HCT116 (cell line): ENCODE results near the gene ADGRB2. TPM values are rescaled to one million over a fixed set of nuclear protein-coding genes. Genes with fewer than 3 reads are reported as not detected.

ENCODE experiments used
- ATAC-seq: fragments of 200-7000 bp; cut with Tn5 transposase; 2 replicates; pipeline ENCODE4 v1.9.1; 2020; ENCODE audit warnings: mild to moderate bottlenecking, moderate library complexity
- BruUV-seq: library from RNA; stranded (reverse); fragments of 400-500 nt; replicated peaks from 2 replicates; lab custom pipeline; 2021; lab: Mats Ljungman, UMichigan
- CTCF ChIA-PET: fragments of 300-600 bp; sonication (Branson Sonifier 250); formaldehyde crosslinking; loops from one replicate; lab custom pipeline; 2021; ENCODE audit warnings: antibody characterized with exemption; lab: Charles Lee
- POLR2A ChIA-PET: fragments of 300-600, 350-600 bp; sonication (Branson Sonifier 250); formaldehyde crosslinking; loops from one replicate; lab custom pipeline; 2021; ENCODE audit warnings: antibody characterized with exemption; lab: Charles Lee
- RAD21 ChIA-PET, 2 experiments: fragments of 300-600 bp; sonication (Branson Sonifier 250); formaldehyde crosslinking; loops; one replicate each; lab custom pipeline; 2023; ENCODE audit warnings: low total read pairs in 2 of 2; ENCODE audit not compliant: uncharacterized antibody in 2 of 2, unreplicated experiment in 2 of 2, low non-redundant PET in 1 of 2; lab: Charles Lee
- DNase-seq: peaks from one replicate; pipeline ENCODE4 v3.0.0-alpha.2; 2010; ENCODE audit warnings: low read depth, low spot score
- H2AFZ ChIP-seq: fragments of 200-600 bp; shearing (Covaris generic), sonication (generic); 2 replicates; pipeline ENCODE4 v1.6.1; 2017; ENCODE audit warnings: low read depth, mixed run types, mixed read lengths, antibody characterized with exemption, low read length; ENCODE audit not compliant: poor library complexity, severe bottlenecking
- H3K27ac ChIP-seq: 2 replicates; pipeline ENCODE4 v1.5.1; 2012; ENCODE audit warnings: low read depth, low read length
- H3K27me3 ChIP-seq: fragments of 200-600 bp; sonication (generic); 2 replicates; pipeline ENCODE4 v1.6.1; 2016; ENCODE audit warnings: mixed run types, low read length, mixed read lengths; ENCODE audit not compliant: insufficient read depth
- H3K36me3 ChIP-seq, 2 experiments: fragments of 200-500 bp in 1 of 2; fragments of 200-600 bp in 1 of 2; sonication (Bioruptor generic) in 1 of 2; sonication (generic) in 1 of 2; 2 replicates each; pipeline versions ENCODE4 v1.5.1 to v1.6.1; 2014 to 2016; ENCODE audit warnings: low read length in 2 of 2, inconsistent platforms in 1 of 2, mixed read lengths in 1 of 2, mixed run types in 1 of 2; ENCODE audit not compliant: insufficient read depth in 2 of 2, control insufficient read depth in 1 of 2
- H3K4me1 ChIP-seq, 2 experiments: fragments of 200-600 bp in 1 of 2; sonication (generic) in 1 of 2; 2 replicates each; pipeline versions ENCODE4 v1.5.1 to v1.6.1; 2012 to 2017; ENCODE audit warnings: low read length in 2 of 2, inconsistent platforms in 1 of 2, mild to moderate bottlenecking in 1 of 2, mixed read lengths in 1 of 2, mixed run types in 1 of 2, moderate library complexity in 1 of 2; ENCODE audit not compliant: insufficient read depth in 2 of 2, control insufficient read depth in 1 of 2
- H3K4me2 ChIP-seq: fragments of 200-600 bp; sonication (generic); 2 replicates; pipeline ENCODE4 v1.6.1; 2017; ENCODE audit warnings: mixed run types, low read length, mixed read lengths
- H3K4me3 ChIP-seq, 2 experiments: fragments of 200-600 bp in 1 of 2; sonication (generic) in 1 of 2; replicated peaks in 1 of 2; 2 replicates each; pipeline ENCODE4 v1.5.1; 2011 to 2016; ENCODE audit warnings: low read length in 2 of 2, control low read depth in 1 of 2, low read depth in 1 of 2, mild to moderate bottlenecking in 1 of 2, mixed read lengths in 1 of 2, mixed run types in 1 of 2
- H3K79me2 ChIP-seq: fragments of 200-600 bp; sonication (generic); 2 replicates; pipeline ENCODE4 v1.6.1; 2017; ENCODE audit warnings: mild to moderate bottlenecking, mixed run types, low read length, moderate library complexity, mixed read lengths; ENCODE audit not compliant: insufficient read depth
- H3K9ac ChIP-seq: fragments of 200-600 bp; sonication (generic); 2 replicates; pipeline ENCODE4 v1.6.1; 2016; ENCODE audit warnings: low read length, mixed read lengths
- H3K9me2 ChIP-seq: fragments of 200-600 bp; sonication (generic), shearing (Covaris generic); 2 replicates; pipeline ENCODE4 v1.6.1; 2017; ENCODE audit warnings: mixed run types, mild to moderate bottlenecking, moderate library complexity; ENCODE audit not compliant: insufficient read depth
- H3K9me3 ChIP-seq, 2 experiments: fragments of 200-500 bp in 1 of 2; fragments of 200-600 bp in 1 of 2; sonication (Bioruptor generic) in 1 of 2; sonication (generic) in 1 of 2; 2 replicates each; pipeline ENCODE4 v1.6.1; 2014 to 2017; ENCODE audit warnings: low read length in 2 of 2, mixed read lengths in 2 of 2, inconsistent platforms in 1 of 2, low read depth in 1 of 2, mild to moderate bottlenecking in 1 of 2, mixed run types in 1 of 2, moderate library complexity in 1 of 2; ENCODE audit not compliant: control insufficient read depth in 1 of 2, insufficient read depth in 1 of 2
- H4K20me1 ChIP-seq: fragments of 200-600 bp; sonication (generic), shearing (Covaris generic); 2 replicates; pipeline ENCODE4 v1.6.1; 2017; ENCODE audit warnings: mixed run types, mild to moderate bottlenecking, moderate library complexity; ENCODE audit not compliant: insufficient read depth
- ELF1 ChIP-seq: IDR thresholded peaks from 2 replicates; pipeline ENCODE4 v1.6.1; 2012; ENCODE audit warnings: low read depth, borderline replicate concordance
- EZH2 ChIP-seq: fragments of 200-600 bp; sonication (generic); IDR thresholded peaks from 2 replicates; pipeline ENCODE4 v1.6.1; 2017; ENCODE audit warnings: antibody characterized with exemption, mixed run types
- JUND ChIP-seq: IDR thresholded peaks from 2 replicates; pipeline ENCODE4 v1.6.1; 2012
- POLR2A ChIP-seq: IDR thresholded peaks from 2 replicates; pipeline ENCODE4 v1.7.0; 2011; ENCODE audit warnings: borderline replicate concordance; ENCODE audit not compliant: insufficient read depth, insufficient read length; ENCODE audit errors: extremely low read depth
- POLR2AphosphoS5 ChIP-seq: IDR thresholded peaks from 2 replicates; pipeline ENCODE4 v1.6.1; 2011; ENCODE audit warnings: mild to moderate bottlenecking, low read depth, low read length, moderate library complexity
- SIN3A ChIP-seq: IDR thresholded peaks from 2 replicates; pipeline ENCODE4 v1.6.1; 2012; ENCODE audit warnings: low read depth
- SP1 ChIP-seq: IDR thresholded peaks from 2 replicates; pipeline ENCODE4 v1.6.1; 2012; ENCODE audit warnings: low read depth
- SRF ChIP-seq: IDR thresholded peaks from 2 replicates; pipeline ENCODE4 v1.6.1; 2012; ENCODE audit warnings: low read depth
- TCF7L2 ChIP-seq: IDR thresholded peaks from 2 replicates; pipeline ENCODE4 v1.7.0; 2011; ENCODE audit warnings: borderline replicate concordance, inconsistent platforms; ENCODE audit not compliant: insufficient read depth, insufficient read length; ENCODE audit errors: extremely low read depth
- ZFX ChIP-seq: fragments of 450-650 bp; IDR thresholded peaks from 2 replicates; pipeline ENCODE4 v1.6.1; 2017
- intact Hi-C: fragments of 100-400 bp; cut with micrococcal nuclease; formaldehyde crosslinking; loops from 2 replicates; pipeline ENCODE4 v1.10.0; 2022
- total RNA-seq: library from RNA; stranded (reverse); gene quantifications from one replicate; pipeline ENCODE4 v1.2.1, GENCODE V29; 2021; ENCODE audit not compliant: unreplicated experiment
- TF ChIP-seq, protein P1 (sequence below): IDR thresholded peaks from 2 replicates; pipeline ENCODE4 v1.6.1; 2012
- TF ChIP-seq, protein P2 (sequence below), 3 experiments: fragments of 200-600 bp in 1 of 3; sonication (generic) in 1 of 3; IDR thresholded peaks in 2 of 3; conservative IDR thresholded peaks in 1 of 3; 2 replicates each; pipeline ENCODE4 v1.5.1; 2012 to 2017; ENCODE audit warnings: low read depth in 2 of 3, low read length in 2 of 3, antibody characterized with exemption in 1 of 3, borderline replicate concordance in 1 of 3, control low read depth in 1 of 3, mild to moderate bottlenecking in 1 of 3, mixed read lengths in 1 of 3, mixed run types in 1 of 3, moderate library complexity in 1 of 3; ENCODE audit not compliant: insufficient read depth in 1 of 3

Gene ADGRB2
- total RNA-seq, 1 experiment from 2014 or later, result 10.1 TPM

DNA sequence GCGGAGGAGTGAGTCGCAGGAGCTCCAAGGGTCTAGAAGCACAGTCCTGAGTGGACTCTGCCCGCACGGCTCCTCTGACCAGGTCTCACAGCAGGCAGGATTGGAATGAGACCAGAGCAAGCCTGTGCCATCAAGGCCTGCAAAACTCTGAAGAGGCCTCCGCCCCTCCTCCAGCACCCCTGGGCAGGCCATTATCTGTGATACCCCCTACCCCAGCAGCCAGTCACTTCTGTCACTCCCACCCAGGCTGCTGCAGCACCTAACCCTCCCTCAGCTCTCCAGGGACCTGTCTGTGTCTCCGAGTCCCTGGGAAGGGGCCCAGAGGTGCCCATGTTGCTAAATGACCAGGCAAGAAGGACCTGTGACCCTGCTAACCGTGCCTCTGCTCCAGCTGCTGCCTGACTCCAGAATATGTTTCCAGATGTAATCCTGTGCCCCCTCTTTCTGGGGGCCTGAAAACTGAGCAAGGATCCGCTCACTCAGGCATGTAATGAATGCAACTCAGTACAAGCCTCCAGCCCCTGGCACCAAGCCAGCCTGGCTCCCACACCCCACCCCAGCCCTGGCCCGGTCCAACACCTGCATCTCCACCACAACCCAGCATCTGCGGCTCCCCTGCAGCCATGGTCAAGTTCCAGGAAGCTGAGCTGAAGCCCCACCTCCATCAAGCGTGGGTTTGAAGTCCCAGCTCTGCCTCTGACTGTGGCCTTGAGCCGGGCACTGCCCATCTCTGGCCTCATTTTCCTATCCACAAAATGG is 38.2 kb downstream of the ADGRB2 start:
- H4K20me1 ChIP-seq, result no peaks in the 10 kb centered on the region
- no peaks in the 10 kb centered on the region for H3K9me3 ChIP-seq
- ChIA-PET POLR2A (no interaction called here), CTCF (interaction anchor here (1.2 to 2.5 kb wide), 3 partner anchors 11 to 20 kb away, joined by 3 to 14 read pairs (median 4); no protein-coding TSS in a partner anchor), RAD21 (no interaction called here)
- no peak overlapping the region for H3K4me2 ChIP-seq
- intact Hi-C loops, result no loop called here
- ATAC-seq (no peak), DNase-seq (no peak)
- no peak overlapping the region for H3K27ac ChIP-seq
- TF ChIP-seq ELF1, result no peak
- no peak for TF ChIP-seq SP1
- no peak for TF ChIP-seq ZFX
- no peaks in the 10 kb centered on the region; a peak in 1 of 4 replicates for H3K4me1 ChIP-seq
- H3K27me3 ChIP-seq, result no peaks in the 10 kb centered on the region; the same call in 1 of the 2 replicates
- no TSS peak for BruUV-seq
- H3K36me3 ChIP-seq, result no peaks in the 10 kb centered on the region; a peak in 1 of 4 replicates
- H3K79me2 ChIP-seq, result no peaks in the 10 kb centered on the region
- no peak overlapping the region for H2AFZ ChIP-seq
- H3K9ac ChIP-seq, result no peak overlapping the region
- no peaks in the 10 kb centered on the region for H3K9me2 ChIP-seq
- no peak overlapping the region for H3K4me3 ChIP-seq

DNA sequence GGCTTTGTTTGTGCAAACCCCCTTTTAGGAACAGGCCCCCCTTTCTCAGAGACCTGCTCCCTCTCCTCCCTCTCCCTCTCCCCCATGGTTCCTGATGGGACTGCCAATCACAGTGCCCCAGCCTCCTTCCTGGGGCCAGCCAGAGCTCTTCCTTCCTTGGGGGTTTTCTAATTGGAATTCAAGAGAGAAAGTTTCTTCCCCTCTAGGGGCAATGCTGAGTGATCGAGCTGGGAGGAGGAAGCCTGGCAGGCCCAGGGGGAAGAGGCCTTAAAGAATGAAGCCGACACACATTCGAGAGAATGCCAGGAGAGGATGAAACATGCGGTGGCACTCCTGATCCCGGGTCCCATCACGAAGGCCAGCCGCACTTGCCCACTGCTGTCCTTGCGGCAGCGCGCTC is 39.0 kb downstream of the ADGRB2 start:
- ATAC-seq, result no peak; the same call in 1 of the 2 replicates
- Histone ChIP-seq H3K4me2 (no peak overlapping the region), H3K9me2 (no peaks in the 10 kb centered on the region), H4K20me1 (no peaks in the 10 kb centered on the region), H3K27me3 (peaks cover 5% of the 10 kb centered on the region; the same call in 1 of the 2 replicates), H2AFZ (no peak overlapping the region), H3K9ac (no peak overlapping the region), H3K4me3 (no peak overlapping the region), H3K79me2 (no peaks in the 10 kb centered on the region), H3K27ac (no peak overlapping the region), H3K36me3 (no peaks in the 10 kb centered on the region; a peak in 1 of 4 replicates), H3K9me3 (no peaks in the 10 kb centered on the region), H3K4me1 (no peaks in the 10 kb centered on the region; a peak in 1 of 4 replicates)
- ChIA-PET CTCF (interaction anchor here (1.5 to 2.5 kb wide), 2 partner anchors 10 to 21 kb away, joined by 4 to 14 read pairs; no protein-coding TSS in a partner anchor), POLR2A (no interaction called here), RAD21 (no interaction called here)
- DNase-seq, result no peak
- TF ChIP-seq SIN3A, result no peak
- TF ChIP-seq, protein P1, sequence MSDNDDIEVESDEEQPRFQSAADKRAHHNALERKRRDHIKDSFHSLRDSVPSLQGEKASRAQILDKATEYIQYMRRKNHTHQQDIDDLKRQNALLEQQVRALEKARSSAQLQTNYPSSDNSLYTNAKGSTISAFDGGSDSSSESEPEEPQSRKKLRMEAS, result no peak
- TF ChIP-seq ZFX, result no peak
- TF ChIP-seq TCF7L2, result no peak
- no peak for TF ChIP-seq POLR2AphosphoS5
- no peak for TF ChIP-seq SRF
- no peak for TF ChIP-seq JUND
- TF ChIP-seq EZH2, result no peak
- TF ChIP-seq POLR2A, result no peak
- TF ChIP-seq SP1, result no peak
- TF ChIP-seq, protein P2, sequence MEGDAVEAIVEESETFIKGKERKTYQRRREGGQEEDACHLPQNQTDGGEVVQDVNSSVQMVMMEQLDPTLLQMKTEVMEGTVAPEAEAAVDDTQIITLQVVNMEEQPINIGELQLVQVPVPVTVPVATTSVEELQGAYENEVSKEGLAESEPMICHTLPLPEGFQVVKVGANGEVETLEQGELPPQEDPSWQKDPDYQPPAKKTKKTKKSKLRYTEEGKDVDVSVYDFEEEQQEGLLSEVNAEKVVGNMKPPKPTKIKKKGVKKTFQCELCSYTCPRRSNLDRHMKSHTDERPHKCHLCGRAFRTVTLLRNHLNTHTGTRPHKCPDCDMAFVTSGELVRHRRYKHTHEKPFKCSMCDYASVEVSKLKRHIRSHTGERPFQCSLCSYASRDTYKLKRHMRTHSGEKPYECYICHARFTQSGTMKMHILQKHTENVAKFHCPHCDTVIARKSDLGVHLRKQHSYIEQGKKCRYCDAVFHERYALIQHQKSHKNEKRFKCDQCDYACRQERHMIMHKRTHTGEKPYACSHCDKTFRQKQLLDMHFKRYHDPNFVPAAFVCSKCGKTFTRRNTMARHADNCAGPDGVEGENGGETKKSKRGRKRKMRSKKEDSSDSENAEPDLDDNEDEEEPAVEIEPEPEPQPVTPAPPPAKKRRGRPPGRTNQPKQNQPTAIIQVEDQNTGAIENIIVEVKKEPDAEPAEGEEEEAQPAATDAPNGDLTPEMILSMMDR (IDR thresholded peaks at IDR 0.05 in 2 of 3, conservative IDR thresholded peaks at IDR 0.05 in 1 of 3; ENCODE audit: borderline replicate concordance in 1 of 3, insufficient read depth in 1 of 3, low read depth in 2 of 3, low read length in 2 of 3), result no peak
- BruUV-seq, result no TSS peak
- intact Hi-C loops, result no loop called here
